NCI-H69 (cell line): ENCODE data around the gene KCNMA1.

Experiments used
- DNase-seq: peaks from one replicate; lab custom pipeline; 2025; lab: John Stamatoyannopoulos, UW

Gene KCNMA1

GRCh38 chr10:77333610-77334340 is 303.8 kb downstream of the KCNMA1 start:
- peak; percentile 95 for DNase-seq

DNA sequence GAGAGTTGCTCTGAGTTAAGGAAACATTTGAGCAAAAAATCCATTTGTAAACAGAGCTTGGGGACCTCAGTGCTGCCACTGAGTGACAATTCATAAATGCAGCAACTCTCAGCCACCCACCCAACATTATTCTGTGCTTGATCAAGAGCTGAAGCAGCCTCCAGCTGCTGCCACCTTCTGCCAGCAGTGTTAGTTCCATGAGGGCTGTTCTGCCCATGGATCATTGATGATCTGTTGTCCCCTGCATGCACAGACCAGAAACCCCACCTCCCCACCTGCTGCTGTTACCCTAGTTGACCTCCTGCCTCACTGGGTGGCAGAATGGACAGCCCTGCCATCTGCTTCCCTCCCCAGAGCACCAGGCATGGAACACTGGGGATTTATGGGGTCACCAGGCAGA is 305.4 kb downstream of the KCNMA1 start:
- DNase-seq: peak; percentile 95

- DNase-seq: no peak
Measured at GRCh38 chr10:77328272-77328816, 309.3 kb downstream of the KCNMA1 start.

DNA sequence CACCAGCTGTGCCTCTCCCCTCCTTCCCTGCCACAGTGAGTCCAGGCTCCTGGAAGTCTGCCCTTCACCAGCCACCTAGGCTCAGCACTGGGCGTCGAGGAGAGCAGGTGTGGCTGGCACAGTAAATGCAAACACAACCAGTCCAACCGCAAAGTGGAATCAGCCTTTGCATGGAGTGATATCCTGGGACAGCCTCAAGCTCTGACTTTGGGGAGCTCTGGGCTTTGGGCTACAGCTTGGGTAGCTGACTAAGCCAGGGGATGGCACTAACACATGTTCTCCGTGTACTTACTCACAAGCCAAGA is 312.4 kb downstream of the KCNMA1 start:
- DNase-seq: peak; percentile 92

- DNase-seq: no peak
Measured at GRCh38 chr10:77321838-77322237, 315.8 kb downstream of the KCNMA1 start.

DNA sequence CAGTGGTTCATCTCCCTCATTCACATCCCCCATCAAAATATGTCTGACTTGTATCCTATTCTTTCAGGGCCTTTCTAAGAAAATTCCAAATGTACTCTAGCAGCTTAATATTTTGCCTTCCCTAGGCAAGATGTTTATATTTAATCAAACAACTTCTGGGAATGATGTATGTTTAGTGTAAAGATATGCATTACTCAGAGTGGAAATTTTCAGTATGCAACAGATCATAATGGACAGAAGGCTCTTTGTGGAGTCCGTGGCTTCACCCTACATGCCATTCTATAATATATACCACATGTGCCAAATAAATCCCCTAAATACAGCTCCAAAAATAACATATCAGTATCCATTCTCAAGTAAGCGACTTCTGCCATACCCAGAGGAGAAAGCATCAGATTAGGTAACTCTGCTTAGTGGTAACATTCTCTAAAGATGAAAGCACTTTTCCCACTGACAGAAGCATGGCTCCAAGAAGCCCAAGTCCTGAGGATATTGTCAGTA is 316.6 kb downstream of the KCNMA1 start:
- DNase-seq: no peak

DNA sequence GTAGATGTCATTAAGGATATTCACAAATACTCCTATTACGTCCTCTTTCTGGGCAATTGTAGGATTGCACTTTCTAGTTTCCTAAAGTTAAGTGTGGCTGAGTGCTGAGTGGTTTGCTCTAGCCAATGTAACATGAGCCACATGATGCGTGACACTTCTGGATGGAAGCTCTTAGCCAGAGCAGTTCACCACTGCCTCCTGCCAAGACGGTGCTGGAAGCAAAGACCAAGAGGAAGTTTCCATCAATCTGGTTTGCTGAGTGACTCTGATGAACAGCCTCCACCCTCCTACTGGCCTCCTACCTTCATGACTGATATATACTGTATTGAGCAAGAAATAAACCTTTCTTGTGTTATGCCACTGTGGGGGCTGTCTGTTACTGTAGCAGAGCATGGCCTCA is 318.1 kb downstream of the KCNMA1 start:
- no peak for DNase-seq

- DNase-seq: no peak
Measured at GRCh38 chr10:77318739-77319138, 318.9 kb downstream of the KCNMA1 start.

GRCh38 chr10:77317221-77317620 is 320.4 kb downstream of the KCNMA1 start:
- no peak for DNase-seq

GRCh38 chr10:77315496-77316129 is 322.0 kb downstream of the KCNMA1 start:
- peak; percentile 58 for DNase-seq

GRCh38 chr10:77313066-77313750 is 324.4 kb downstream of the KCNMA1 start:
- DNase-seq: peak; percentile 11

GRCh38 chr10:77311186-77311585 is 326.4 kb downstream of the KCNMA1 start:
- peak; percentile 47 for DNase-seq

- DNase-seq: no peak
Measured at GRCh38 chr10:77310288-77310840, 327.2 kb downstream of the KCNMA1 start.

GRCh38 chr10:77309509-77309908 is 328.1 kb downstream of the KCNMA1 start:
- no peak for DNase-seq

- no peak for DNase-seq
Measured at GRCh38 chr10:77309092-77309491, 328.5 kb downstream of the KCNMA1 start.

DNA sequence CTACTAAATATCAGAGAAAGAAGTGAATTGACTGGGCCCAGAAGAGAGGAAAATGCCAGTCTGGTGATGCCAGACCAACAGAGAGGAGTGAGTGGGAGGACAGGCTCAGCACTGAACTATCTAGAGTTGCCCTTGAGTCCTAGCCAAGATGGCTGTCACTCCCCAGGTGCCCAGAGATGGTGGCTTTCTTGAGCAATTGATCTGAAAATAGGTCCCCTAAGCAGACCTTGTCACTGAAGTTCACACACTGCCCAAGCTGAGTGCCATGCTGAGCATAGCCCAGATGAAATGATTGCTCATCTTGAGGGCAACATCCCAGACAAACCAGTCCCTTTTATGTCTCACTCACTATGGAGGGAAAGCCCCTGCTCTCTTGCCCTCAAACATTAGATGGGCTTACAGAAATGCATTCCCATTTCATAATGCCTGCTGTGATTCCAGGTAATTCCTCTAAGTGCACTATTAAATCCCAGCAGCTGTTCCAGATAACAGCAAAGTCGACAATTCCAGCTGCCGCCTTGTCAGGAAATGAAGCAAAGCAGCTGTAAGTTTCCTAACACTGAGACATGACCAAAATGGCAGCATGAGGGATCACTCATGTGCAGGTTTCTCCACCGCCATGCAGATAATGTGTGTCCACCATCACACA is 329.4 kb downstream of the KCNMA1 start:
- peak; percentile 70 for DNase-seq

- no peak for DNase-seq
Measured at GRCh38 chr10:77306666-77307065, 330.9 kb downstream of the KCNMA1 start.

GRCh38 chr10:77305650-77306632 is 331.7 kb downstream of the KCNMA1 start:
- DNase-seq: peak; percentile 78

- no peak for DNase-seq
Measured at GRCh38 chr10:77304192-77304591, 333.4 kb downstream of the KCNMA1 start.

GRCh38 chr10:77301305-77301730 is 336.3 kb downstream of the KCNMA1 start:
- no peak for DNase-seq
